ENCODE measurements around the gene DNAH8.

DNA sequence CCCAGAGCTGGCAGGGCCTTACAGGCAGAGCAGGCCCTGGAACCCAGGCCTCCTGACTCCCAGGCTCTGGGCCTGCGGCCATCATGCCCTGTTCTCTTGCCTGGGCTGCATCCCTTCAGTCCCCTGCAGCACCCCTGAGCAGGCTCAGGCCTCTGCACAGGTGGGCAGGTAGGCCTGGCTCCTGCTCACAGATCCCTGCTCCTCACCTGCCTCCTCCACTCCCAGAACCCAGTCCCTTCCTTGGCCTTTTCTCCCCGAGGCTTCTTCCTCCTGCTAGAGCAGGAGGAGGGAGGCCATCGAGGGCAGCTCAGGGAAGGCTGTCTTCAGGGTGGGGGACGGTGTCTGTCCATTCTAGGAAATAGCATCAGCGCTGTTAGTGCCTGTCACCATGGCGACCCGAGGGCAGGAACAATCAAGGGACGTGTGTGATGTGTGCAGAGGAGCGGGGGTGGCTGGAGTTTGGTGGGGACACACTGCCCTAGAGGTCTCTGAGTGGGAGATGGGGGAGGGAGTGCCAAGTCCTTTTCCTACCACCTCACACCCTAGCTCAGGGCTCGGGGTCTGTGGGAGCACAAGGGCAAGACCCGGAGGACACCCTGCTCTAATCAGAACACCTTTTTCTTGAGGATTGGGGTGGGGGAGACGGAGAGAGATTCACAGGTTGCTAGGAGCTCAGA lies 360.0 kb downstream of the DNAH8 start:
- TF ChIP-seq, protein P1, sequence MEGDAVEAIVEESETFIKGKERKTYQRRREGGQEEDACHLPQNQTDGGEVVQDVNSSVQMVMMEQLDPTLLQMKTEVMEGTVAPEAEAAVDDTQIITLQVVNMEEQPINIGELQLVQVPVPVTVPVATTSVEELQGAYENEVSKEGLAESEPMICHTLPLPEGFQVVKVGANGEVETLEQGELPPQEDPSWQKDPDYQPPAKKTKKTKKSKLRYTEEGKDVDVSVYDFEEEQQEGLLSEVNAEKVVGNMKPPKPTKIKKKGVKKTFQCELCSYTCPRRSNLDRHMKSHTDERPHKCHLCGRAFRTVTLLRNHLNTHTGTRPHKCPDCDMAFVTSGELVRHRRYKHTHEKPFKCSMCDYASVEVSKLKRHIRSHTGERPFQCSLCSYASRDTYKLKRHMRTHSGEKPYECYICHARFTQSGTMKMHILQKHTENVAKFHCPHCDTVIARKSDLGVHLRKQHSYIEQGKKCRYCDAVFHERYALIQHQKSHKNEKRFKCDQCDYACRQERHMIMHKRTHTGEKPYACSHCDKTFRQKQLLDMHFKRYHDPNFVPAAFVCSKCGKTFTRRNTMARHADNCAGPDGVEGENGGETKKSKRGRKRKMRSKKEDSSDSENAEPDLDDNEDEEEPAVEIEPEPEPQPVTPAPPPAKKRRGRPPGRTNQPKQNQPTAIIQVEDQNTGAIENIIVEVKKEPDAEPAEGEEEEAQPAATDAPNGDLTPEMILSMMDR (IDR thresholded peaks at IDR 0.05; ENCODE audit: low read depth, low read length, poor library complexity, severe bottlenecking) = no peak
- TF ChIP-seq EZH2phosphoT487 (IDR thresholded peaks at IDR 0.05; ENCODE audit: borderline replicate concordance, low read length) = no peak
